Thoracic aorta (tissue), 2 donors: ENCODE measurements around the gene IL4R. TPM values are rescaled to one million over a fixed set of nuclear protein-coding genes. Genes with fewer than 3 reads are reported as not detected.

ENCODE experiments used
- ATAC-seq: fragments of 150-250 bp; one replicate; pipeline ENCODE4 v1.8.0; 2017; ENCODE audit warnings: low read depth; ENCODE audit not compliant: insufficient number of reproducible peaks, low FRiP score
- DNase-seq: peaks from one replicate; pipeline ENCODE4 v3.0.0-alpha.2; 2020; ENCODE audit warnings: low spot score
- H3K27ac ChIP-seq, 2 donors: fragments of 200-600 bp; sonication (generic); 1 replicate in 1 of 2; 2 replicates in 1 of 2; pipeline ENCODE4 v1.5.1; 2016; ENCODE audit warnings: mild to moderate bottlenecking in 2 of 2, moderate library complexity in 2 of 2
- H3K27me3 ChIP-seq: fragments of 200-600 bp; sonication (generic); replicated peaks from 2 replicates; pipeline ENCODE4 v1.6.0; 2016; ENCODE audit warnings: mild to moderate bottlenecking; ENCODE audit not compliant: insufficient read depth
- H3K36me3 ChIP-seq: fragments of 200-600 bp; sonication (generic); one replicate; pipeline ENCODE4 v1.5.1; 2016
- H3K4me1 ChIP-seq, 2 donors: fragments of 200-600 bp; sonication (generic); 1 replicate in 1 of 2; 2 replicates in 1 of 2; pipeline versions ENCODE4 v1.5.1 to v1.6.0; 2016; ENCODE audit warnings: low read depth in 2 of 2, mild to moderate bottlenecking in 1 of 2; ENCODE audit not compliant: control insufficient read depth in 1 of 2
- H3K4me3 ChIP-seq: fragments of 200-600 bp; sonication (generic); 2 replicates; pipeline ENCODE4 v1.5.1; 2016; ENCODE audit warnings: mild to moderate bottlenecking
- H3K9me3 ChIP-seq: fragments of 200-600 bp; sonication (generic); 2 replicates; pipeline ENCODE4 v1.5.1; 2016
- CTCF ChIP-seq: fragments of 200-600 bp; sonication (generic); IDR thresholded peaks from one replicate; pipeline ENCODE4 v1.5.1; 2019; ENCODE audit warnings: antibody characterized with exemption
- total RNA-seq, 2 donors: library from RNA; depleted of rRNA; stranded (reverse); fragments of >200 nt; gene quantifications; one replicate each; pipeline versions ENCODE4 v1.1.0 to v1.2.3, GENCODE V29; 2016

The IL4R gene
- total RNA-seq, 2 donors from 2014 or later = 46.2 to 148 TPM

DNA sequence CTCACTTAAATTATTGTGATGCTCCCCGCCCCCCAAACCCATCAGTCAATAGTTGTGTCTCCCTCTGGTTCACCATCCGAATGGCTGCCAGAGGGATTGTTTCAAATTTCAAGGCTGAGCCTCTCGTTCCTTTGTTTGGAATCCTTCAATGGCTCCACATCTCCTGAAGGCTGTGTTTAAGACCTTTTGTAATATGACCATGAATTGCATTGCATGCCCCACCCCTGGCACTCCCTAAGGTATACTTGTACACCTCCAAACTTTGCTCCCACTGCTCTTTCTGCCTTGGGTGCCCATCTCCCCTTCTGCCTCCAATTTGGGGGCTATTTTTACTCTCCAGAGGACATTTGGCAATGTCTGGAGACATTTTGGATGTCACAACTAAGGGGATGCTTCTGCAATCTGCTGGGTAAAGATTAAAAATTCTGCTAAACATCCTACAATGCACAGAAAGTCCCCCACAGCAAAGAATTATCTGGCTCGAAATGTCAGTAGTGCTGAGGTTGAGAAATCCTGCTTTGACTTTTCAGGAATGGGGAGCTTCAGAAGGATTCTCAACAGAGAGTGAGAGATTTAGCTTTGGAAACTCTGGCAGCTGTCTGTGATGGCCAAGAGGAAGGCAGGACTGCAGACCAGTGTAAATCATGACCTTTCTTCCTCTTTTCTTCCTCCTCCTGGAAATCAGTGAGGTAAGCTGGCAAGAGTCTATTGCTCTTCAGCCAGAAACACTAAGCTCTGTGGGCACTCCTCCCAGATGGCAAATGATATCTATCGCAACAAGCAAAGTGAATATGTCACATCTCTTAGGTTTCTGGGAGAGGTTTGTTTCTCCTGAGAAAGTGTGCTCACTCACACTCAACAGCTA, 8.7 kb upstream of the IL4R start:
- Histone ChIP-seq H3K36me3 (no peaks in the 10 kb centered on the region), H3K4me1 (no peaks in the 10 kb centered on the region), H3K9me3 (no peaks in the 10 kb centered on the region), H3K27me3 (no peaks in the 10 kb centered on the region), H3K27ac (no peak overlapping the region), H3K4me3 (no peak overlapping the region)
- TF ChIP-seq CTCF = no peak
- no peak for ATAC-seq
- DNase-seq = no peak

- Histone ChIP-seq H3K4me3 (no peak overlapping the region), H3K27me3 (no peaks in the 10 kb centered on the region), H3K36me3 (no peaks in the 10 kb centered on the region), H3K27ac (no peak overlapping the region), H3K4me1 (no peaks in the 10 kb centered on the region), H3K9me3 (no peaks in the 10 kb centered on the region)
- no peak for DNase-seq
- ATAC-seq = no peak
- no peak for TF ChIP-seq CTCF
These were observed 7.8 kb upstream of the IL4R start for GRCh38 chr16:27305839-27306442.

DNA sequence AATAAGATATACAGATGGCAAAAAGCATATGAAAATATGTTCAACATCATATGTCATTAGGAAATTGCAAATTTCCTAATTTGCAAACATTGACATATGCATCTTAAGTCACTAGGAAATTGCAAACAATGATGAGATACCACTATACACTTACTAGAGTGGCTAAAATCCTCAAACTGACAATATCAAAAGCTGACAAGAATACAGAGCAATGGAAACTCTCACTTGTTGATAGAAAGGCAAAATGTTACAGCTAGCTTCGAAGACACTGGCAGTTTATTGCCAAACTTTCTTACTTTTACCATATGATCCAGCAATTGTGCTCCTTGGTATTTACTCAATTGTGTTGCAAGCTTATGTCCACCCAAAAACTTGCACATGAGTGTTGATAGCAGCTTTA, 5.0 kb upstream of the IL4R start:
- Histone ChIP-seq H3K27ac (no peak overlapping the region), H3K4me1 (peaks cover 5% of the 10 kb centered on the region in 2 donors), H3K4me3 (no peak overlapping the region), H3K9me3 (no peaks in the 10 kb centered on the region), H3K27me3 (no peaks in the 10 kb centered on the region), H3K36me3 (no peaks in the 10 kb centered on the region)
- ATAC-seq = no peak
- no peak for DNase-seq
- no peak for TF ChIP-seq CTCF

- H3K4me1 ChIP-seq = peaks cover 5 to 16% of the 10 kb centered on the region in 2 donors
- H3K36me3 ChIP-seq = no peaks in the 10 kb centered on the region
- no peaks in the 10 kb centered on the region for H3K27me3 ChIP-seq
- ATAC-seq (no peak), DNase-seq (no peak)
- H3K9me3 ChIP-seq = no peaks in the 10 kb centered on the region
- H3K4me3 ChIP-seq = no peak overlapping the region
- H3K27ac ChIP-seq = no peak overlapping the region
- TF ChIP-seq CTCF = no peak
These were observed 3.0 kb upstream of the IL4R start for GRCh38 chr16:27310576-27311447.

DNA sequence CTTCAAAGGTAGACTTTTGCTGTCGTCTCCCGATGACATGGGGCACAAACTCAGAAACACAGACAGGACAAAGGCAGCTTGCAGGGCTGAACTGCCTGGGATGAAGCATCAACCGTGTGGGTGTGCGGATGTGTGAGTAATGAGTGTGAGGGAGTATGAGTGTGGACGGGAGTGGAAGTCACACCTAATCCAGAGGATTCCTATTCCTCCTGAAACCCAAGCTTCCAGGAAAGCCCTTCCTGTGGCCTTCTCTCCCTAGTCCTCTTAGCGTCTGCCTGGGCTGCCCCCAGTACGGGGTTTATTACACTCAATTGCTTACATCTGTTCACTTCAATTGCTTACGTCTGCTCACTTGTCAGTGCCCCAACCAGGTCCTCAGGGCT, 2.3 kb upstream of the IL4R start:
- Histone ChIP-seq H3K4me1 (peaks cover 5 to 21% of the 10 kb centered on the region in 2 donors), H3K4me3 (no peak overlapping the region), H3K36me3 (no peaks in the 10 kb centered on the region), H3K27ac (no peak overlapping the region), H3K27me3 (no peaks in the 10 kb centered on the region), H3K9me3 (no peaks in the 10 kb centered on the region)
- DNase-seq (no peak), ATAC-seq (no peak)
- TF ChIP-seq CTCF = no peak
